Measurements from ENCODE around the gene CACNB4. TPM values are rescaled to one million over a fixed set of nuclear protein-coding genes. Genes with fewer than 3 reads are reported as not detected.

Gene CACNB4
- total RNA-seq, 1 donor = 0.43 TPM

- H3K4me3 ChIP-seq (ENCODE audit: low read depth, low read length) = no peak overlapping the region
- DNase-seq (ENCODE audit: low read depth) = no peak
- TF ChIP-seq CTCF (IDR thresholded peaks at IDR 0.05; ENCODE audit: insufficient read depth, low read depth, low read length) = no peak
Observed at GRCh38 chr2:151789055-151789834, 309.6 kb downstream of the CACNB4 start.

GRCh38 chr2:151786483-151786882, 312.4 kb downstream of the CACNB4 start:
- H3K4me3 ChIP-seq (ENCODE audit: low read depth, low read length) = no peak overlapping the region
- DNase-seq (ENCODE audit: low read depth) = no peak
- no peak for TF ChIP-seq CTCF (IDR thresholded peaks at IDR 0.05; ENCODE audit: insufficient read depth, low read depth, low read length)

- H3K4me3 ChIP-seq (ENCODE audit: low read depth, low read length) = no peak overlapping the region
- DNase-seq (ENCODE audit: low read depth) = no peak
- TF ChIP-seq CTCF (IDR thresholded peaks at IDR 0.05; ENCODE audit: insufficient read depth, low read depth, low read length) = no peak
Observed at GRCh38 chr2:151786077-151786476, 312.8 kb downstream of the CACNB4 start.

- TF ChIP-seq CTCF (IDR thresholded peaks at IDR 0.05; ENCODE audit: insufficient read depth, low read depth, low read length) = no peak
- no peak for DNase-seq (ENCODE audit: low read depth)
- no peak overlapping the region for H3K4me3 ChIP-seq (ENCODE audit: low read depth, low read length)
Observed at GRCh38 chr2:151783133-151783520, 315.7 kb downstream of the CACNB4 start.

Small RNA genes lying within 50 kb of the gene (small RNA-seq; reads per million reads assigned to genes)
- gene RPL30P2 = not detected

Other genes starting within 250 kb of the CACNB4 start
- gene STAM2, start 76.7 kb upstream of the CACNB4 start, total RNA-seq = 37.7 and 51.4 TPM in 2 replicates
- 17.3 and 20.0 TPM in 2 replicates for gene FMNL2, start 236.1 kb upstream of the CACNB4 start, total RNA-seq

All from fibroblast of villous mesenchyme (primary cell).